ENCODE data around the gene IBA57. TPM values are rescaled to one million over a fixed set of nuclear protein-coding genes. Genes with fewer than 3 reads are reported as not detected.

Gene IBA57
- total and polyA plus RNA-seq, 4 donors = 2.8 to 21.4 (median 6.9) TPM

GRCh38 chr1:228160201-228160761, 5.3 kb upstream of the IBA57 start:
- Histone ChIP-seq H3K27me3 (ENCODE audit: control insufficient read depth in 3 of 3, insufficient read depth in 3 of 3, low read length in 2 of 3) (peaks cover 0 to 43% (median 25%) of the 10 kb centered on the region in 3 donors), H3K9me3 (ENCODE audit: control insufficient read depth in 4 of 4, insufficient read depth in 3 of 4, low read length in 3 of 4) (peaks cover 0 to 3% (median 0%) of the 10 kb centered on the region in 4 donors), H3K4me1 (ENCODE audit: control insufficient read depth in 5 of 5, insufficient read depth in 5 of 5, low read length in 5 of 5) (peaks cover 0 to 34% (median 12%) of the 10 kb centered on the region in 5 donors), H3K27ac (ENCODE audit: low read depth in 1 of 2, low read length in 1 of 2) (peak overlapping the region in 1 of 2 donors; percentile 36), H3K4me3 (no peak overlapping the region), H3K9ac (ENCODE audit: insufficient read depth in 1 of 2, low read length in 2 of 2) (no peak overlapping the region), H3K36me3 (ENCODE audit: control insufficient read depth in 4 of 4, insufficient read depth in 4 of 4, low read length in 4 of 4) (peaks cover 0 to 2% (median 0%) of the 10 kb centered on the region in 4 donors)
- ATAC-seq (ENCODE audit: insufficient read depth, low FRiP score) = no peak
- WGBS, 2 donors = 76 to 91% methylated on average over 12 to 15 of the region's 15 CpGs
- DNase-seq = no peak
- TF ChIP-seq CTCF (IDR thresholded peaks at IDR 0.05; ENCODE audit: control extremely low read depth, extremely low read depth) = no peak

GRCh38 chr1:228161362-228161761, 4.2 kb upstream of the IBA57 start:
- peaks cover 0 to 39% (median 25%) of the 10 kb centered on the region in 3 donors for H3K27me3 ChIP-seq (ENCODE audit: control insufficient read depth in 3 of 3, insufficient read depth in 3 of 3, low read length in 2 of 3)
- peaks cover 0 to 3% (median 0%) of the 10 kb centered on the region in 4 donors for H3K9me3 ChIP-seq (ENCODE audit: control insufficient read depth in 4 of 4, insufficient read depth in 3 of 4, low read length in 3 of 4)
- H3K36me3 ChIP-seq (ENCODE audit: control insufficient read depth in 4 of 4, insufficient read depth in 4 of 4, low read length in 4 of 4) = peaks cover 0 to 2% (median 0%) of the 10 kb centered on the region in 4 donors
- H3K9ac ChIP-seq (ENCODE audit: insufficient read depth in 1 of 2, low read length in 2 of 2) = no peak overlapping the region
- ATAC-seq (ENCODE audit: insufficient read depth, low FRiP score) = no peak
- no peak for DNase-seq
- H3K27ac ChIP-seq (ENCODE audit: low read depth in 1 of 2, low read length in 1 of 2) = peak overlapping the region in 1 of 2 donors; percentile 29
- no peak overlapping the region for H3K4me3 ChIP-seq
- H3K4me1 ChIP-seq (ENCODE audit: control insufficient read depth in 5 of 5, insufficient read depth in 5 of 5, low read length in 5 of 5) = peaks cover 0 to 27% (median 12%) of the 10 kb centered on the region in 5 donors
- TF ChIP-seq CTCF (IDR thresholded peaks at IDR 0.05; ENCODE audit: control extremely low read depth, extremely low read depth) = no peak
- WGBS, 2 donors = 47 to 56% methylated on average over 7 of the region's 7 CpGs

- ATAC-seq (ENCODE audit: insufficient read depth, low FRiP score) (no peak), DNase-seq (no peak)
Observed at GRCh38 chr1:228161866-228162265, 3.7 kb upstream of the IBA57 start.

More at GRCh38 chr1:228161866-228162265, 3.7 kb upstream of the IBA57 start:
- Histone ChIP-seq H3K4me1 (ENCODE audit: control insufficient read depth in 5 of 5, insufficient read depth in 5 of 5, low read length in 5 of 5) (peaks cover 0 to 27% (median 12%) of the 10 kb centered on the region in 5 donors), H3K27ac (ENCODE audit: low read depth in 1 of 2, low read length in 1 of 2) (peak overlapping the region; percentile 66 to 90), H3K9me3 (ENCODE audit: control insufficient read depth in 4 of 4, insufficient read depth in 3 of 4, low read length in 3 of 4) (peaks cover 0 to 3% (median 0%) of the 10 kb centered on the region in 4 donors), H3K4me3 (no peak overlapping the region), H3K9ac (ENCODE audit: insufficient read depth in 1 of 2, low read length in 2 of 2) (peak overlapping the region in 1 of 2 donors; percentile 13), H3K36me3 (ENCODE audit: control insufficient read depth in 4 of 4, insufficient read depth in 4 of 4, low read length in 4 of 4) (peaks cover 0 to 2% (median 0%) of the 10 kb centered on the region in 4 donors), H3K27me3 (ENCODE audit: control insufficient read depth in 3 of 3, insufficient read depth in 3 of 3, low read length in 2 of 3) (peaks cover 0 to 38% (median 25%) of the 10 kb centered on the region in 3 donors)
- 77 to 85% methylated on average over 9 of the region's 9 CpGs for WGBS, 2 donors
- no peak for TF ChIP-seq CTCF (IDR thresholded peaks at IDR 0.05; ENCODE audit: control extremely low read depth, extremely low read depth)

Measured in lung (tissue), 12 donors.